C4-2B (cell line): ENCODE measurements around the gene ZNF710.

Source experiments
- CTCF ChIP-seq: fragments of 450-650 bp; conservative IDR thresholded peaks from 2 replicates; pipeline ENCODE4 v1.5.1; 2017; ENCODE audit warnings: mild to moderate bottlenecking
- ZFX ChIP-seq: fragments of 450-650 bp; IDR thresholded peaks from 2 replicates; pipeline ENCODE4 v1.6.1; 2017

GRCh38 chr15:90101969-90102890 lies 101.1 kb downstream of the ZNF710 start, which contains the start of gene IDH2:
- TF ChIP-seq CTCF (no peak), ZFX (peak; percentile 83)
